HG03045 (cell line): ENCODE measurements around the gene HOATZ.

ENCODE experiments used
- ATAC-seq: cut with Tn5 transposase; IDR thresholded peaks from one replicate; pipeline ENCODE4 v1.9.1; 2021; ENCODE audit warnings: mild to moderate bottlenecking, moderate library complexity; ENCODE audit not compliant: unreplicated experiment

HOATZ gene

DNA sequence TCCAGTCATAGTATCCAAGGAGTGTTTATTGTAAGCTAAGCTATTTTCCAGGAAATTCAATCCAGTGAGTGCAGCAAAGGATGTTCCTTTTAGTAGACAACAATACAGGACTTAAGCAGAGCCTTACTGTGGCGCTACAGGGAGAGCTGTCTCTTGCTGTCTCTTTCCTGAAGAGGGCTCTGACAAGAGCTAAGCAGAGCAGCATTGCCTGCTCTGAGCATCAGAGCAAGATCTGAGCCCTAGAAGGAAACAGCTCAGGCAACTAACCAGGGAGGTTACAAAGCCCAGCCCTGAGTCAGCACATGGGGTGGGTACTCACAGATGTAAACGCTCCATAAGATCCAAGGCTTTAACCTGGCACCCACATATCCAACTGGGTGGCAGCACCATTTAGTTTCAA is 33.9 kb downstream of the HOATZ start:
- no peak for ATAC-seq

DNA sequence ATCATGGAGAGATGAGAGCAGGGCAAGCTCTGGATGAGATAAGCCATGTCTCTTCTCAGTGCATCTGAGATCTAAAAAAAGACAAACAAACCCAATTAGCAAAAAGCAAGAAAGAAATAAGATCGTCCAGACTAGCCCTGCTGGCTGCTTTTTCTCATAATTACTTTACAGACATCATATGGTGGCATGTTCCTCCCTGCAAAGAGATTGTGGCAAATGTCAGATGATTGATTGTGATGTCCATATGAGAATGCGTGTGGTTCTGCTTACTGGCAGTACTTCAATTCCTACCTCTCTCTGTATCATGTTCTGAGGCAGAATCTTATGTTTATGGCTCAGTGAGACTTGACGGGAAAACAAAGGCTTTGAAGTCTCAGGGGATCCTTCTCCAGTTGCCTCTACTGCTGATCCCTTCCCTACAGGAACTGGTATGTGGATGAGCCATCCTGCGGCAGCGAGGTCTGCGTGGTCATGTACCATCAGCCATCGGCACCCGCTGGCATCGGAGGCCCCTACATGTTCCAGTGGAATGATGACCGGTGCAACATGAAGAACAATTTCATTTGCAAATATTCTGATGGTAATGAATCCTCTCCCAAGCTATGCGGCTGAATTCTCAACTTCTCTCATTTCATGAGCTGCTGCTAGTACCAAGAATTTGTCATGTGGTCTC is 34.8 kb downstream of the HOATZ start:
- ATAC-seq = no peak

DNA sequence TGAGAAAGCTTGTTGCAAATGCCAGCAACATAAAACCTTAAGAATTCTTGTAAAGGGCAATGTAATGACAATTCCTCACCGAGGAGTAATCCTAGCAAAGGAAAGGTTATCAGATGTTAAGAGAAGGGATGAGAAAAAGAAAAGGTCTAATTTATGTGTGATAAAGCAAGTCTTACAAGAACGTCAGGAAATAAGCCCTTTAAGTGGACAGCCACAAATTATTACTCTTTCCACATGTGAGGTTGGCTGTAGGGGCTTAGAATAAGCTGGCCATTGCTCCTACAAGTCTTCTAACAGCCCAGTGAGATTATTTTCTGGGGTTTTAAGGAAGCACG is 35.3 kb downstream of the HOATZ start:
- ATAC-seq = no peak

DNA sequence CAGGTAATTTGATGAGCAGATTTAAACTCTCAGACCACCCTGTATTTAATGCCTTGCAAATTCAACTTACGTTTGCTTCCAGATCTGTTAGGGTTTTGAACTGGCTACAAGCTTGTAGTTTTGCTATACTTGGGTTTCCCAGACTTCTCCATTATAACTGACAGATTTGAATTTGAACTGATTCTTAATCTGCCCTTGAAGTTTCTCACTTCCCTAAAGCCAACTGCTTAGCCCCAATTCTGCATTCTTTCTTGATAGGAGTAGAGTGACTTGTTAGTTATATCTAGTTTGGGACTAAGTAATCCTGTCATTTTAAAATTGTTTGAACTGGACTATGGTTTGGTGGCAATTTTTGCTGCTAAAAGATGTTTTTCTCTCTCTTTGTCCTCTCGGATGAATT is 35.7 kb downstream of the HOATZ start:
- no peak for ATAC-seq

DNA sequence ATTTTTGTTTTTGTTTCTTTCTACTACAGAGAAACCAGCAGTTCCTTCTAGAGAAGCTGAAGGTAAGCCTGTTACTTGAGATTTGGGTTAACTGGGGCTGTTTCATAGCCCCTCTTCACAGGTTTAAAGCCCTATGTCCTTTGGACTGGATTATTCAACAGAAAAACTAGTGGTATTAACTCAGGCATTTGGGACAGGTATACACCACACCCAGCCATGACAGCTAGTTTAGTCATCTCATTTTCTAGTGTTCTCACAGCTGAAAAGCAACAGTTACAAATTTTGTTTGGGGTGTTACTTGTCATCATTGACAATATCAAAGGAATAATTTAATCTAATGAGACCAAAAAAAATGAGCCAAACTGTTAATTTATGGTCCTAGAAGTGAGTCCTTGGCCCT is 40.0 kb downstream of the HOATZ start:
- no peak for ATAC-seq

DNA sequence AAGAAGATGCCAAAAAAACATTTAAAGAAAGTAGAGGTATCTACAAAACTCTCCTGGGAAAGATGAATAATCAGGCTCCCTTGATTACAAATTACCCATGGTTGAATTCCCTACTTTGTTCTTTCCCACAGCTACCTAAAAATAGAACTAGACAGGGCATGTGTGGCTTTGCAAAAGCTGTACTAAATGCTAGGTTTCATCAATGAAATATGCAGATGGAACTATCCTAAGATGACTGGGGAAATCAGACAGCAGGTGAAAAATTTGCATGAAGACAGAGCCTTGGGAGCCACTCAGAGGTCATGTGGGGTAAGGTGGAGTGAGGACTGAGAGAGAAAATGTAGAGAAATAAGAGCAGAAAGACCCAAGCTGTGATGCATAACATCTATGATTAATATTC is 40.7 kb downstream of the HOATZ start:
- no peak for ATAC-seq

DNA sequence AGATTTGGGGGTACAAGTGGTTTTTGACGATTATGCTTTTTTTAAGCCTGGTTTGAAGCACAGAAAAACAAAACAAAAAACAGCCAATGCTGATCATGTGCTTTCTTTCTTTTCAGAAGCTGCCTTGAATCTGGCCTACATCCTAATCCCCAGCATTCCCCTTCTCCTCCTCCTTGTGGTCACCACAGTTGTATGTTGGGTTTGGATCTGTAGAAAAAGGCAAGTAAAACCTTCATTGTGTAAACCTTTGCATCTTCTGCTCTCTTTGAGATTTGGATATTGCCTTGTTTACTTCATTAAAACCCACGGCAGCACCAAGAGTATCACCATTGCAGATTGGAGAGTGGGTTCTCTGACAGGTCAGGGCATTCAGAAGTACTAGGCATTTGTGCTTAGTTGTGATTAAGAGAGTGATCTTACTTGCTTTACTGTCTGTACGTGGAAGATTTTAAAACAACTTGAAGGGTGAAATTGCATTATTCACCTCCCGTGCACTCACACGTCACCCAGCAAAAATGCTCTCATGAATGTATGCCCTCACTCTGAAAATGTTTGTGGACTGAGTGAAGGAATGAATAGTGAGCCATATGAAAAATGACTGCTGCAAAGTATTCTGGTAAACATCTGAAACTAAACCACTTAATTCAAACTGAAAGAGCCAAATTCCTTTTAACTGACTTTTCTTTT is 43.0 kb downstream of the HOATZ start:
- ATAC-seq = no peak

DNA sequence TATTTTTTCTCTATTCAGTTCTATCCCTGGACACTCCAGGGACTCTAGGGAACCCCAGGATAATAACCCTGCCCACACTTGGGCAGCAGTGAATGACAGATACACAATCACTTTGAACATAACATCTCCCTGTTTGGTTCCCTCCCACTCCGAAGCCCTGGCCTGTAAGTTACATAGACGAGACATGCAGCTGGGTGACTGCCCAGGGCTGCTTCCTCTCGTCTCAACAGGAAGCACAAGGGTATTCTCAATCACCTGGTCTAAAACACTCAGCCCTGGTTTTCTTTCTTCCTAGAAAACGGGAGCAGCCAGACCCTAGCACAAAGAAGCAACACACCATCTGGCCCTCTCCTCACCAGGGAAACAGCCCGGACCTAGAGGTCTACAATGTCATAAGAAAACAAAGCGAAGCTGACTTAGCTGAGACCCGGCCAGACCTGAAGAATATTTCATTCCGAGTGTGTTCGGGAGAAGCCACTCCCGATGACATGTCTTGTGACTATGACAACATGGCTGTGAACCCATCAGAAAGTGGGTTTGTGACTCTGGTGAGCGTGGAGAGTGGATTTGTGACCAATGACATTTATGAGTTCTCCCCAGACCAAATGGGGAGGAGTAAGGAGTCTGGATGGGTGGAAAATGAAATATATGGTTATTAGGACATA is 45.4 kb downstream of the HOATZ start:
- ATAC-seq = no peak

DNA sequence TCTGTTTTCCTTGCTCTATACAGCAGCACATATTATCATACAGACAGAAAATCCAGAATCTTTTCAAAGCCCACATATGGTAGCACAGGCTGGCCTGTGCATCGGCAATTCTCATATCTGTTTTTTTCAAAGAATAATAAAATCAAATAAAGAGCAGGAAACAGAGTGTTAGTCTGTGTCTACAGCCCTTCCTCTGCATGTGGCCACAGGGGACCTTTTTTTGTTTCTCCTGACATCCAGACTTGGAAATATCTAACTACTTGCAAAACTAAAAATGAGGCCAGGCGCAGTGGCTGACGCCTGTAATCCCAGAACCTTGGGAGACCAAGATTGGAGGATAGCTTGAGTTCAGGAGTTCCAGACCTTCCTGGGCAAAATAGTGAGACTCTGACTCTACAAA is 46.2 kb downstream of the HOATZ start:
- no peak for ATAC-seq

DNA sequence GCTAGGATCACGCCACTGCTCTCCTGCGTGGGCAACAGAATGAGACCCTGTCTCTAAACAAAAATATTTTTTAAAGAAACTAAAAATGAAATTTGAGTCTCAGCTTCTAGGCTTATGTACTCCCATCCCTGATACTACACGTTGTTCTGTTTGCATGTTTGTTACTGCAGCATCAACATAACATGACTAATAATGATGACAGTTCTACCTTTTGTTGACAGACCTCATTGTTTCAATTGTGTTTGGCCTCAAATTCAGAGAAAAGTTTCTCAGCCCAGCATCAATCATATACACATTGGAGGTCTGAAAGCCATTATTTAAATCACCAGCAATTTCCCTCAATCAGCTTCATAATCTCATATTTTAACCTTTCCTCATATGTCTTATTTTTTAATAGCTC is 46.7 kb downstream of the HOATZ start:
- ATAC-seq = no peak

DNA sequence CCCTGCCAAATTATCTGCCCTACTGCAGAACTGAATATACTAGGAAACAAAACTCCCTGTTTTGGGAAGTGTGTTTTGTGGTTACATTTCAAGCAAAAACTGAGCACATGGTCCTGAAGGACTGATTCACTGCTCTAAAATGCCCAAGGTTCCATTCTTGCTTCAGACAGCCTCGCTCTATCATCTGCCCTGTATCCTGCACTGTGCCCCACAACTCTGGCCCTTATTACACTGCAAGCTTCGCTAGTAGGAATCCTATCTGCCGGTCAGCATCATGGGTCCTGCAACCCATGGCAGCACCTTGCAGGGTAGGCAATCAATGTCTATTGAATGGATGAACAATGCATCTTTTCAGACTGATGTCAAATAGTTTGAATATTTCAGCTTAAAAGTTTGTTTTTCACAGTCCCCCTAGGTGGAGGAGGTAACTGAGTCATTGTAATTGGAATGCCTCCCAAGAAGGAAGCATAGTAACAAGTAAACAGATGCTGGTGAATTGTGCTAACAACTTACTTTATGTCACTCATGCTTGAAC is 47.3 kb downstream of the HOATZ start:
- ATAC-seq = no peak

DNA sequence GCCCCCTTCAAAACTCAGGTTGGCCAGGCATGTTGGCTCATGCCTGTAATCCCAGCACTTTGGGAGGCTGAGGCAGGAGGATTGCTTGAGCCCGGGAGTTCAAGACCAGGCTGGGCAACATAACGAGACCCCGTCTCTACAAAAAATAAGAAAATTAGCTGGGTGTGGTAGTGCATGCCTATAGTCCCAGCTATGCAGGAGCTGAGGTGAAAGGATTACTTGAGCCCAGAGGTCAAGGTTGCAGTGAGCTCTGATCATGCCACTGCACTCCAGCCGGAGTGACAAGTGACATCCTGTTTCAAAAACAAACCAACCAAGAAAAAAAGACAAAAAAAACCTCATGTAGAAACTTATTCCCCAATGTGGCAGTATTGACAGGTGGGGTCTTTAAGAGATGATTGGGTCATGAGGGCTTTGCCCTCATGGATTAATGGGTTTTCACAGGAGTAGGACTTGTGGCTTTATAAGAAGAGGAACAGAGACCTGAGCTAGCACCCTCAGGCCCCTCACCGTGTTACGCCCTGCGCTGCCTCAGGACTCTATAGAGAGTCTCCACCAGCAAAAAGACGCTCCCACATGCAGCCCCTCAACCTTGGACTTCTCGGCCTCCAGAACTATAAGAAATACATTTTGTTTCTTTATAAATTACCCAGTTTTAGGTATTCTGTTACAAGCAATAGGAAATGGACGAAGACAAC is 48.3 kb downstream of the HOATZ start:
- no peak for ATAC-seq

DNA sequence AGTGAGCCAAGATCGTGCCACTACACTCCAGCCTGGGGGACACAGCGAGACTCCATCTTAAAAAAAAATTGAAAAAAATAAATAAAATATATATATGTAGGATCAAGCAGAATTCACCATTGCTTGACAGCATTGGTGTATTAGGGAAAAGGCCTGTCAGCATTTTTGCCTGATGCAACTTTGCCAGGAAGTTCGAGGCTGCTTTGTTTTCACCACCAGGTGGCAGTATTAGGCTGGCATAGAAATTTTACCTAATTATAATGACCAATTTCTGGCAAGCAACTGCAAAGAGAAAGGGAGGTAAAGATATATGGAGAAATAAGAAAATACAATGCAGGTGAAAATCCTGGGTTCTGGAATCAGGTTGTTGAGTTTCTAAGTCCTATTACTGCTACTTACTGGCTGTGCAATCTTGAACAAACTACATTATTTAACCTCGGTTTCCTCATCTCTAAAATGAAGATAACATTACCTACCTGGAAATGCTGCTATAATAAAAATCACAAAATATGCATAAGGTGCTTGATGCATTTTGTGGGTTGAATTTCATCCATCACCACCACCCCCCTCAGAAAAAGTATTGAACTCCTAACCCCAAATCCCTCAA is 50.6 kb downstream of the HOATZ start:
- no peak for ATAC-seq

DNA sequence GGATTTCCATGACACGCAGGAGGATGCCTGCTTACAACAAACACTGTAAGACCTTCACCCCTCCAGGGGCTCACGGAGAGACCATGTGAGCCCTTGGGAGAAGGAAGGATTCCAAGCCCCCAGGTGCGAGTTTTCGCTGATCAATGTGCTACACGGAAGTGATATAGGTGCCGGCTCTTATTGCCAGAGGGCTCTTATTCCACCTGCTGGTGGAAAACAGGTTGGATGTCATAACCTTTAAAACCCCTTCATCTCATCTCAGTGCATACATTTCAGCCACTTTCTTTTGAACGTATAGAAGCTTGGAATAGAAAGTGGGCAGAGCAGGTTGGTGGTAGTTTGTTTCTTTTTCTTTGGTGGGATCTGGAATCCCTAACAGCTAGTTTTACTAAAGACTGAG is 51.7 kb downstream of the HOATZ start:
- no peak for ATAC-seq

DNA sequence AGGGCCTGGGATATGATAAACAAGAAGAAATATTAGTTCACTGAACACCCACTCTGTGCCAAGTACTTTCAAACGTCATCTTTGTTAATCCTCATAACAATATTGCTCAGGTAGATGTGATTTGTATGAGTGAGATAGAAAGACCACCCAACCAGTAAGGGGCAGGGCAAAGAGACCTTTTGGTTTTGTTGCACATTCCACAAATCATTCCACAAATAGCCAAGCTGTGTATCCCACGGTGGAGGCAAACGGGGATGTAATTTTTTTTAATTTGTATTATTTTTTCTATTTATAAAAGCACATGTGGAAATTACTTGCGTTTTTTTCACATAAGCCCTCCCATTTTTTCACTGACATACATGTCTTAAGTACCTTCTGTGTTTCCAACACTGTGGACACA is 54.9 kb downstream of the HOATZ start:
- ATAC-seq = no peak

DNA sequence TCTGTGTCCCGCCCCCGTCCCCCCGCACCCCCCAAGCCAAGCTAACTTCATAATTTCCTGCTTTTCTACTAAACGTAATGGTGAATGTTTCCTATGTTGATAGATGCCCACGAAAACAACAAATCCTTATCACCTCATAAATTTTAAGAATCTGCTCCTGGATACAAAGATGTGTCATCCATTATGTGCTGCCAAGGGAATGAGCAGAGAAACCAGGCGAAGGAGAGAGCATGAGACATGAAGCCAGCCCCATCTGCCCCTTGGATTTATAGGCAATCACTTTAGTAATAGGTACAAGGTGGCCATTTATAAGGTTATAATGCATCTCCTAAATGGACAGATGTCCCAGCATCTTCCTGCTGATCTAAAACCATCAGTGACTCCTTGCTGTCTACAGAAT is 56.2 kb downstream of the HOATZ start:
- ATAC-seq = no peak

DNA sequence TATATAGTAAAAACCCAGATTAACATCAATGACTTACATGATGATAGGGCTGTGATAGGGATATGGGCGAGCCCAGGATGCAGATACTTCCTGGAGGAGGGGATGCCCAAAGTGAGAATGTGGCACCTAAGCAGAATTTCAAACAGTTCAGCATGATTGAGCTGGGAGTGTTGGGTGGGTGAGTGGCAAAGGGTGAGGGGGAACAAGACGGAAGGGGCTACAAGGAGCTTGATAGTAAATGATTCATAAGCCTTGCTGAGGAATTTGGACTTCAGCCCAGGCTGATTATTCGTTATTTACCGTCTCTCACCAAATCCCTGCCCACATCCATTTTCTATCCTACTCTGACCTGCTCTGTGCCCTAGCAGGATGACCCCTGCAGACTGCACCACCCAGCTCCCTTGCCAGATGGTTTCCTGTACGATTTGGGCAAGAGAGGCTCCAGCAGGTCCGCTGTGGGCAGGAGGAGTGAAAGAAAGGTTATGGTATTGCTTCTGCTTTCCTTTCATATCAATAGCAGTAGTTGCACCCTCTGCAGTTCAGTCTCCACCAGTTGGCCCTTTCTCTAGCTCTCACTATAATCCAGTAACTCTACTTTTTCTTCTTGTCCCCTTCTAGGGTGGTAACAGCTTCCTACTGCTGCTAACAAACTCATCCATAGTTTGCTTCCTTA is 57.4 kb downstream of the HOATZ start:
- ATAC-seq = no peak

DNA sequence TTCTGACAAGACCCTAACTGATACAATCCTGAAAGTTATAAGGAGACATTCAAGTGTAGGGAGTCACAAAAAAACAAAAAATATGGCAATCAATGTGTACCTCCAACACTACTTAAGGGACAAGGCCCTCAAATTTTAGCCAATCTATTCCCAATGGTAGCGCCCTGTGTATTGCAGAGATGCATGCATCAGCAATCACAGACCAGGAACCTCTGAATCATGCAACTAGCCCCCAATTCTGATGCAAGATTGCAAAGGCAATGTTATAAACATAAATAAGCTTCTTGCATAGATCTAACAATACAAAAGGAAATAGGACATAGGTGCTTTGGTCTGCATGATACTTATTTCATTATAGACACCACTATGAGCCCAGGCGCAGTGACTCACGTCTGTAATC is 58.0 kb downstream of the HOATZ start:
- ATAC-seq = no peak

DNA sequence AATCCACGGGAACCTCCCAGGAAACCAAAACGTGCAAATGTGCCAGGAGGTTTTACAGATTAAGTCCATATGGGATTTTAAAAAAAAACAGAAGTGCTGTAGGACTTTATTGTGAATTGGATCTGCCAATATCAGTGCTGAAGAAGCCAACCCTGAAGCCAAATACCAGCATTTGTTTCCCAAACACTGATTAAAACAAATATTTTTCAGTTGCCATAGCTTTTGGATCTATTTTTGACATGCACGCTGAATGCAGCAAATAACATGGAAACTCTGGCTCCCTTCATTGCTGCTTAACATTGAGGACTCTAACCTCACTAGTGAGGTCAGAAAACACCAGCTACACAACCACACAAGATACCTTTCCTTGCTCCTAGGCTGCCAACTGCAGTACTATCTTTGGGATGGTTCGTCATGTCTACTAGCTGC is 59.3 kb downstream of the HOATZ start:
- ATAC-seq = no peak

DNA sequence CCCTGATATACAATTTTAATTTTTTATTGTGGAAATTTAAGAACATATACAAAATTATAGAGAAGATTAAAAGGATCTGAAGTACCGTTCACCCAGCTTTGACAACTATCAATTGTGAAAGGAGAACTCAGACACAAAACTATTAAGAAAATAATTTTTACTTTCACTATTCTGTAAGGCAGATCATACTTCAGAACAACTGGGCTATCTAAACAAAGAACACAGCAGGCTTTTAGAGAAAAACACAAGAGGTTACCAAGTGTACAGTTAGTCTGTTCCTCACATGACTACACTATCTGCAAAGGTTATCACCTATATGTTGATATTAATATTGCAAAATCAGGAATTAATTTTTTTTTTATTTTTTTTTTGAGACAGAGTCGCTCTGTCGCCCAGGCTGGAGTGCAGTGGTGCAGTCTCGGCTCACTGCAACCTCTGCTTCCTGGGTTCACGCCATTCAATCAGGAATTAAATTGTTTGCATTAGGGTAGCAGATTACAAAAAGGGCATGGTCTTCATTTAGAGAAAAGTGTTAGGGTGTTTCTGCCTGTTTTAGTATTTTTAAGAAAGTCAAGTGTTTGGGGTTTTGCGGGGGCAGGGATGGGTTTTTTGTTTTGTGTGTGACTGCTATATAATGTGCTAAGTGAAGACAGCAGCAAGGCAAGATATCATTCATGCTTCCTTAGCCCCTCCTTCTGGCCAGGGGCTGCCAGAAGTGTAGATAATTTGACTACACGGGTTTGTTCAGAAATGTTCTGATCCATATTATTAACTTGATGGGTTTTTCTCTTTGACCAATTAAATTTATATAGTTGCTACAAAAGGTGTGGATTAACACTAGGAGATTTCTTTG is 60.0 kb downstream of the HOATZ start:
- ATAC-seq = no peak
